Gastroesophageal sphincter (tissue), 4 donors: Measurements from ENCODE around the gene KLHDC8B. TPM values are rescaled to one million over a fixed set of nuclear protein-coding genes. Genes with fewer than 3 reads are reported as not detected.

Source experiments
- ATAC-seq: fragments of 150-250 bp; one replicate; pipeline ENCODE4 v1.9.1; 2016; ENCODE audit warnings: mild to moderate bottlenecking, moderate library complexity
- H3K27ac ChIP-seq, 4 donors: fragments of 200-600 bp; sonication (generic) in 3 of 4; 1 replicate in 3 of 4; 2 replicates in 1 of 4; pipeline ENCODE4 v1.5.1; 2016 to 2019
- H3K27me3 ChIP-seq: fragments of 200-600 bp; sonication (generic); one replicate; pipeline ENCODE4 v1.5.1; 2019
- H3K36me3 ChIP-seq, 2 donors: fragments of 200-600 bp; sonication (generic); one replicate each; pipeline ENCODE4 v1.5.1; 2019; ENCODE audit warnings: control low read depth in 1 of 2
- H3K4me1 ChIP-seq, 3 donors: fragments of 200-600 bp; sonication (generic); 1 replicate in 2 of 3; 2 replicates in 1 of 3; pipeline ENCODE4 v1.5.1; 2016 to 2019; ENCODE audit warnings: control low read depth in 2 of 3
- H3K4me3 ChIP-seq, 2 donors: fragments of 200-600 bp; sonication (generic); one replicate each; pipeline ENCODE4 v1.5.1; 2019; ENCODE audit warnings: mild to moderate bottlenecking in 1 of 2, moderate library complexity in 1 of 2
- H3K9me3 ChIP-seq, 3 donors: fragments of 200-600 bp; sonication (generic); one replicate each; pipeline ENCODE4 v1.5.1; 2017 to 2019; ENCODE audit warnings: control low read depth in 2 of 3
- EP300 ChIP-seq: sonication (generic); formaldehyde crosslinking; IDR thresholded peaks from one replicate; pipeline ENCODE4 v1.6.1; 2017; ENCODE audit warnings: antibody characterized with exemption, mild to moderate bottlenecking
- POLR2A ChIP-seq, 2 donors: fragments of 450-650 bp; IDR thresholded peaks; one replicate each; pipeline ENCODE4 v1.6.1; 2017; ENCODE audit warnings: antibody characterized with exemption in 2 of 2, mild to moderate bottlenecking in 2 of 2, moderate library complexity in 1 of 2
- POLR2AphosphoS5 ChIP-seq: sonication (generic); formaldehyde crosslinking; IDR thresholded peaks from one replicate; pipeline ENCODE4 v1.6.1; 2017; ENCODE audit warnings: antibody characterized with exemption
- WGBS, 2 donors: methylation state at CpG; one replicate each; pipeline ENCODE4 v1.1.5; 2018; ENCODE audit warnings: low coverage in 1 of 2; 5-methylcytosine and 5-hydroxymethylcytosine counted together
- total RNA-seq, 4 donors: library from RNA; depleted of rRNA; stranded (reverse); fragments of >200 nt; gene quantifications; one replicate each; pipeline ENCODE4 v1.1.0, GENCODE V29; 2016
- TF ChIP-seq, protein P1 (sequence below), 4 experiments: fragments of 200-600 bp in 2 of 4; fragments of 450-650 bp in 2 of 4; sonication (generic) in 1 of 4; IDR thresholded peaks; one replicate each; pipeline ENCODE4 v1.5.1; 2017 to 2019; ENCODE audit warnings: antibody characterized with exemption in 4 of 4, mild to moderate bottlenecking in 2 of 4, moderate library complexity in 2 of 4

The KLHDC8B gene
- total RNA-seq, 4 donors from 2014 or later: 39.8 to 126 (median 114) TPM

DNA sequence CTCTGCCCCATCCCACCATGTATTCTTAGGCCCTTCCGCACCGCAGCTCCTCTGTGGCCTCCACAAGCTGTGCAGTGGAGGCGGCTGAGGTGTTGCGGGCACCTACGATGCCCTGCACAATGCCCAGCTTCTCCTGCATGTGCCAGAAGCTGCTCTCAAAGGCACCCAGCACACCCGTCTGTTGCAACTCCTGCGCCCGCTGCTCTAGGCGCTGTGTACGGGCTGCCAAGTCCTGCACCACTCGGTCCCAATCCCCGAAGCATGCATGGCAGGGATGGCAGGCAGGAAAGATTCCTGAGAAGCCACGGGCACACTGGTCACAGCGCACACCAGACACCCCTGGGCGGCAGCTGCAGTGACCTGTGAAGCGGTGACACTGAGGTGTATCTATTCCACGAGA is 47.7 kb upstream of the KLHDC8B start:
- Histone ChIP-seq H3K27ac (no peak overlapping the region), H3K4me1 (peaks cover 0 to 25% (median 13%) of the 10 kb centered on the region in 3 donors), H3K9me3 (no peaks in the 10 kb centered on the region), H3K27me3 (no peaks in the 10 kb centered on the region), H3K4me3 (no peak overlapping the region), H3K36me3 (peaks cover 0 to 83% of the 10 kb centered on the region in 2 donors)
- ATAC-seq: no peak
- WGBS, 2 donors: 80% methylated on average over 1 of the region's 17 CpGs; no CpG with 5 or more reads in 1 of the 2 donors
- no peak for TF ChIP-seq EP300
- no peak for TF ChIP-seq POLR2AphosphoS5
- no peak for TF ChIP-seq POLR2A (IDR thresholded peaks at IDR 0.05)
- TF ChIP-seq, protein P1, sequence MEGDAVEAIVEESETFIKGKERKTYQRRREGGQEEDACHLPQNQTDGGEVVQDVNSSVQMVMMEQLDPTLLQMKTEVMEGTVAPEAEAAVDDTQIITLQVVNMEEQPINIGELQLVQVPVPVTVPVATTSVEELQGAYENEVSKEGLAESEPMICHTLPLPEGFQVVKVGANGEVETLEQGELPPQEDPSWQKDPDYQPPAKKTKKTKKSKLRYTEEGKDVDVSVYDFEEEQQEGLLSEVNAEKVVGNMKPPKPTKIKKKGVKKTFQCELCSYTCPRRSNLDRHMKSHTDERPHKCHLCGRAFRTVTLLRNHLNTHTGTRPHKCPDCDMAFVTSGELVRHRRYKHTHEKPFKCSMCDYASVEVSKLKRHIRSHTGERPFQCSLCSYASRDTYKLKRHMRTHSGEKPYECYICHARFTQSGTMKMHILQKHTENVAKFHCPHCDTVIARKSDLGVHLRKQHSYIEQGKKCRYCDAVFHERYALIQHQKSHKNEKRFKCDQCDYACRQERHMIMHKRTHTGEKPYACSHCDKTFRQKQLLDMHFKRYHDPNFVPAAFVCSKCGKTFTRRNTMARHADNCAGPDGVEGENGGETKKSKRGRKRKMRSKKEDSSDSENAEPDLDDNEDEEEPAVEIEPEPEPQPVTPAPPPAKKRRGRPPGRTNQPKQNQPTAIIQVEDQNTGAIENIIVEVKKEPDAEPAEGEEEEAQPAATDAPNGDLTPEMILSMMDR (IDR thresholded peaks at IDR 0.05): no peak

DNA sequence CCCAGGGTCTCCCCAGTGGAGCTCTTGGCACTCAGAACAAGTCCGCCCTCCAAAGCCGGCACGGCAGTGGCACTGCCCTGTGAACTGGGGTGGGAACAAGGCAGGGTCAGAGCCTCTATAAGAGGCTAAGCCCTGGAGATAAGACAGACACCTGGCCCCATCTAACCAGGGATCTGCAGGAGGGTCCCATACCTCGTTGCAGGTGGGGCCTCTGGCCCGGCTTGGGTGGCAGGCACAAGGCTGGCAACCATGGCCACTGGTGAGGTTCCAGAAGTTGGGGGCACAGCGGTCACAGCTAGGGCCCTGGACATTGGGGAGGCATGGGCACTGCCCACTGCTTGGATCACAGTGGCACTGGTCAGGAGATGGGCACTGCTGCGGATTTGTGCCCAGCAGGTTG is 47.2 kb upstream of the KLHDC8B start:
- Histone ChIP-seq H3K27ac (no peak overlapping the region), H3K27me3 (no peaks in the 10 kb centered on the region), H3K4me3 (no peak overlapping the region), H3K4me1 (peaks cover 0 to 25% (median 9%) of the 10 kb centered on the region in 3 donors), H3K36me3 (peaks cover 0 to 83% of the 10 kb centered on the region in 2 donors), H3K9me3 (no peaks in the 10 kb centered on the region)
- TF ChIP-seq POLR2AphosphoS5 (no peak), POLR2A (IDR thresholded peaks at IDR 0.05) (no peak), EP300 (no peak)
- TF ChIP-seq, protein P1 (IDR thresholded peaks at IDR 0.05): no peak
- no peak for ATAC-seq
- WGBS, 2 donors: 100% methylated on average over 2 of the region's 7 CpGs; no CpG with 5 or more reads in 1 of the 2 donors

DNA sequence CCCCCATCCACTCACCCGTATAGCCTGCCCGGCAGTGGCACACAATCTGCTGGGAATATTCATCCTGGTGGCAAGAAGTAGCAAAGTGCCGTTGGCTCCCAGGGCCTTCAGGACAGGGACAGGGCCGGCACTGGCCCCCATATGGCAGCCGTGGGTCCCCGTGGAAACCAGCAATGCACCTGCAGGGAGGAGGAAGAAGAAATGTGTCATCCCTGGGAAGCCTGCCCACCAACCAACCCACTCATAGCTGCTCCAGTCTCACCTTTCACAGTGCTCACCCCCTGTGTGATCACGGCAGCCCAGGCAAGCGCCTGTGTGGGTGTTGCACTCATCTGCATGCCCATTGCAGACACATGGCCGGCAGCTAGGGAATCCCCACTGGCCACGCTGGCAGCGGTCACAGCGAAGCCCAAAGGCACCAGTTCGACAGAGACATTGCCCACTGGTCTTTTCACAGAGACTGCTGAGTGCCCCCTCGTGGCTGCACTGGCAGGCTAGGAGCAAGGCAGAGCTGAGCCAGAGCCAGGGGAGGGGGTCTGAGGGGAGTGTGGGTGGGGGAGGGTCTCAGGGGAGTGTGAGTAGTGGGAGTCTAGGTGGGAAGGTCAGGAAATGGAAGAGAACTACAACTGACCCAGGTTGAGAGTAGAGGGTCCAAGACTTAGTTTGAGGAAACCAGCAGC is 46.3 kb upstream of the KLHDC8B start:
- Histone ChIP-seq H3K4me1 (peaks cover 0 to 25% (median 5%) of the 10 kb centered on the region in 3 donors), H3K27ac (peak overlapping the region in 1 of 4 donors; percentile 5), H3K36me3 (peaks cover 0 to 92% of the 10 kb centered on the region in 2 donors), H3K9me3 (no peaks in the 10 kb centered on the region), H3K4me3 (no peak overlapping the region), H3K27me3 (no peaks in the 10 kb centered on the region)
- no peak for ATAC-seq
- TF ChIP-seq EP300 (no peak), POLR2A (IDR thresholded peaks at IDR 0.05) (no peak), POLR2AphosphoS5 (no peak)
- TF ChIP-seq, protein P1 (IDR thresholded peaks at IDR 0.05): no peak
- WGBS, 2 donors: 100% methylated on average over 2 of the region's 14 CpGs; no CpG with 5 or more reads in 1 of the 2 donors

DNA sequence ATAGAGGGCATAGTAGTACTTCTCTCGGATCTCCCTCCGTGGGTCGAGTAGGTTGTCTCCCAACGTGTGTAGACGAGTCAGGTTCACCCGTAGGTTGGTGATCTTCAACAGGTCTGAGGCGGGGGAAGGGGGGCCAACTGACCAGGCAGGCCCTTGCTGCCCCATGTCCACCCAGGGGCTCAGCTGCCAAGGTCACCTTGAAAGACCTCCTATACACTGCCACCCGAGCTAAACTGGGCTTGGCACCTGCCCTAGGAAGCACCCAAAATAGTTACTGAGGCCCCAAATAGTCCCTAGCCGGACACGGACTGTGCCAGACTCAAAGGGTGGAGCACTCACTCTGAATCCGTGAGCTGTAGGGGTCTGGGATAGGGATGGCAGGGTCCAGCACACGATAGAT is 40.4 kb upstream of the KLHDC8B start:
- TF ChIP-seq POLR2A (IDR thresholded peaks at IDR 0.05) (no peak), EP300 (no peak), POLR2AphosphoS5 (no peak)
- TF ChIP-seq, protein P1 (IDR thresholded peaks at IDR 0.05): no peak
- H3K4me1 ChIP-seq: peaks cover 0 to 51% (median 27%) of the 10 kb centered on the region in 3 donors
- H3K4me3 ChIP-seq: peak overlapping the region in 1 of 2 donors; percentile 78
- 73% methylated on average over 3 of the region's 12 CpGs; no CpG with 5 or more reads in 1 of the 2 donors for WGBS, 2 donors
- H3K9me3 ChIP-seq: no peaks in the 10 kb centered on the region
- H3K27ac ChIP-seq: peak overlapping the region in 3 of 4 donors; percentile 90 to 95 (median 91)
- ATAC-seq: no peak
- no peaks in the 10 kb centered on the region for H3K27me3 ChIP-seq
- peaks cover 0 to 55% of the 10 kb centered on the region in 2 donors for H3K36me3 ChIP-seq

DNA sequence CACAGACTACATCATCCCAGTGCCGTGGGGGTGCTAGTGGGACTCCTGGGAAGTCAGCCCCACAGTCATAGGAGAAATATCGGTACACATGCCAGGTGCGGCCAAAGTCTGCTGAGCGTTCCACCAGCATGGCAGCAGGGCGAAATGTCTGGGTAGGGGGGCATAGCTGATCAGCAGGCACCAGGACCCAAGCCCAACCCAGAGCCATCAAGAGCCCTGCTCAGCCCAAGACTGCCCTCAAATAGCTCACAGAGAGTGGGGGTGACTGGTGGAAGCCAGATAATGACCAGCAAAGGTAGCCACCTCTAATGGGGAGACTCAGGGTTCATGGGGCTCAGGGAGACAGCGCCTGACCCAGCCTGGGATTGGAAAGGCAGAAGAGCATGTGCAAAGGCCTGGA is 39.8 kb upstream of the KLHDC8B start:
- WGBS, 2 donors: 91% methylated on average over 3 of the region's 6 CpGs; no CpG with 5 or more reads in 1 of the 2 donors
- Histone ChIP-seq H3K27me3 (no peaks in the 10 kb centered on the region), H3K4me1 (peaks cover 0 to 51% (median 27%) of the 10 kb centered on the region in 3 donors), H3K4me3 (peak overlapping the region; percentile 78 to 92), H3K9me3 (no peaks in the 10 kb centered on the region), H3K27ac (peak overlapping the region in 3 of 4 donors; percentile 90 to 95 (median 91)), H3K36me3 (peaks cover 0 to 50% of the 10 kb centered on the region in 2 donors)
- no peak for TF ChIP-seq EP300
- TF ChIP-seq POLR2A (IDR thresholded peaks at IDR 0.05): no peak
- TF ChIP-seq, protein P1 (IDR thresholded peaks at IDR 0.05): no peak
- TF ChIP-seq POLR2AphosphoS5: no peak
- no peak for ATAC-seq
